HepG2 (cell line): Measurements from ENCODE around the gene JADE2. TPM values are rescaled to one million over a fixed set of nuclear protein-coding genes. Genes with fewer than 3 reads are reported as not detected.

ENCODE experiments used
- ARID4A ChIP-seq: sonication (generic); formaldehyde crosslinking; IDR thresholded peaks from 2 replicates; pipeline ENCODE4 v1.5.0; 2020; ENCODE audit warnings: mild to moderate bottlenecking, missing genetic modification reagents, borderline replicate concordance
- EZH2 ChIP-seq: conservative IDR thresholded peaks from 2 replicates; pipeline ENCODE4 v1.6.1; 2012; ENCODE audit warnings: mild to moderate bottlenecking, low read depth, low read length, moderate library complexity
- HBP1 ChIP-seq: IDR thresholded peaks from 2 replicates; pipeline ENCODE4 v1.6.1; 2016; ENCODE audit warnings: low read depth, control low read depth
- HNRNPL ChIP-seq: fragments of 200-400 bp; formaldehyde crosslinking; IDR thresholded peaks from 2 replicates; pipeline ENCODE4 v1.6.1; 2017; ENCODE audit warnings: mild to moderate bottlenecking, low read depth, low read length
- HNRNPLL ChIP-seq: fragments of 200-400 bp; formaldehyde crosslinking; IDR thresholded peaks from 2 replicates; pipeline ENCODE4 v1.6.1; 2017; ENCODE audit warnings: mild to moderate bottlenecking, low read depth, low read length; ENCODE audit not compliant: poor library complexity, severe bottlenecking
- MAX ChIP-seq: IDR thresholded peaks from 2 replicates; pipeline ENCODE4 v1.6.1; 2012; ENCODE audit warnings: inconsistent platforms
- MLLT10 ChIP-seq: sonication (generic); formaldehyde crosslinking; IDR thresholded peaks from 2 replicates; pipeline ENCODE4 v1.4.0; 2020; ENCODE audit warnings: missing genetic modification reagents
- RCOR2 ChIP-seq: IDR thresholded peaks from 2 replicates; pipeline ENCODE4 v1.6.1; 2016; ENCODE audit warnings: missing biosample characterization, missing genetic modification reagents
- TEAD3 ChIP-seq: optimal IDR thresholded peaks from 2 replicates; pipeline ENCODE3; 2016; ENCODE audit warnings: borderline replicate concordance
- XRCC5 ChIP-seq: fragments of 200-400 bp; formaldehyde crosslinking; optimal IDR thresholded peaks from 2 replicates; pipeline ENCODE3; 2017; ENCODE audit warnings: mild to moderate bottlenecking, low read length
- ZBTB21 ChIP-seq: sonication (generic); formaldehyde crosslinking; IDR thresholded peaks from 2 replicates; pipeline ENCODE4 v1.4.0; 2020; ENCODE audit warnings: missing genetic modification reagents
- ZFP91 ChIP-seq: sonication (generic); formaldehyde crosslinking; IDR thresholded peaks from 2 replicates; pipeline ENCODE4 v1.9.0; 2022; ENCODE audit warnings: missing genetic modification reagents, mild to moderate bottlenecking, borderline replicate concordance
- ZFY ChIP-seq: sonication (generic); formaldehyde crosslinking; IDR thresholded peaks from 2 replicates; pipeline ENCODE4 v1.4.0; 2020; ENCODE audit warnings: missing genetic modification reagents
- ZMAT3 ChIP-seq: sonication (generic); formaldehyde crosslinking; conservative IDR thresholded peaks from 2 replicates; pipeline ENCODE4 v1.7.0; 2021; ENCODE audit warnings: missing genetic modification reagents
- ZNF335 ChIP-seq: sonication (generic); formaldehyde crosslinking; IDR thresholded peaks from 2 replicates; pipeline ENCODE4 v1.4.0; 2020; ENCODE audit warnings: missing genetic modification reagents
- ZNF414 ChIP-seq: sonication (generic); formaldehyde crosslinking; IDR thresholded peaks from 2 replicates; pipeline ENCODE4 v1.5.0; 2020; ENCODE audit warnings: missing genetic modification reagents
- ZNF501 ChIP-seq: sonication (generic); formaldehyde crosslinking; IDR thresholded peaks from 2 replicates; pipeline ENCODE4 v1.5.1; 2020; ENCODE audit warnings: mild to moderate bottlenecking, moderate library complexity, missing genetic modification reagents
- ZNF574 ChIP-seq: sonication (generic); formaldehyde crosslinking; IDR thresholded peaks from 2 replicates; pipeline ENCODE4 v1.4.0; 2020; ENCODE audit warnings: missing genetic modification reagents
- polyA plus RNA-seq, 8 experiments: library from polyadenylated mRNA; depleted of rRNA in 3 of 8; stranded (reverse) in 7 of 8; unstranded in 1 of 8; fragments of >200 nt; fragmentation: Illumina TruSeq in 4 of 8; extraction: Trizol in 4 of 8; gene quantifications; 2 replicates each; pipeline versions ENCODE4 v1.2.1 to v1.2.3, GENCODE V29; 2011 to 2016; ENCODE audit warnings: low read depth in 4 of 8, missing spikeins in 1 of 8, mixed read lengths in 1 of 8; ENCODE audit not compliant: insufficient read depth in 1 of 8
- total RNA-seq, 5 experiments: library from RNA; depleted of rRNA; stranded (reverse); fragments of >200 nt; fragmentation: Illumina TruSeq; extraction: Trizol; gene quantifications; 2 replicates each; pipeline ENCODE4 v1.2.3, GENCODE V29; 2016; ENCODE audit warnings: low read depth in 1 of 5

JADE2 gene
- total and polyA plus RNA-seq, 2 of the 13 experiments (the other 11 are each of a cell fraction or from before 2014, with no cell fraction given) = 7.5 to 15.1 TPM

GRCh38 chr5:134586866-134587524 lies 61.5 kb downstream of the JADE2 start (continued):
- TF ChIP-seq EZH2 (no peak), ZFP91 (CRISPR knock-in tag) (peak; percentile 77; the same call in 1 of the 2 replicates), HNRNPL (peak; percentile 84), ZNF574 (peak; percentile 41; the same call in 1 of the 2 replicates), HNRNPLL (peak; percentile 36), ZNF501 (CRISPR knock-in tag) (peak; percentile 92), HBP1 (CRISPR knock-in tag) (peak; percentile 33; the same call in 1 of the 2 replicates), ZMAT3 (CRISPR knock-in tag) (0 out of 2 replicates have a peak, but pooled peaks have one; percentile 13), ARID4A (peak; percentile 58; the same call in 1 of the 2 replicates), RCOR2 (CRISPR knock-in tag) (0 out of 2 replicates have a peak, but pooled peaks have one; percentile 11), ZNF414 (CRISPR knock-in tag) (0 out of 2 replicates have a peak, but pooled peaks have one; percentile 56), XRCC5 (peak; percentile 74), TEAD3 (CRISPR knock-in tag) (peak; percentile 4), ZBTB21 (CRISPR knock-in tag) (no peak), ZNF335 (peak; percentile 30; the same call in 1 of the 2 replicates), MAX (peak; percentile 26; the same call in 1 of the 2 replicates), MLLT10 (CRISPR knock-in tag) (no peak), ZFY (CRISPR knock-in tag) (peak; percentile 71)
